CD4-positive, alpha-beta T cell treated with Interleukin-21 for 1 hour (primary cell): ENCODE results near the gene NPHP4.
"Not testable (repeated sequence)": the region's sequence is repeated elsewhere in the genome, so short reads cannot be mapped to it uniquely, and the experiment has no call there.

Experiments
- DNase-seq: peaks from one replicate; pipeline ENCODE4 v3.0.0-alpha.2; 2020

Gene NPHP4

GRCh38 chr1:6023346-6023745 is 31.1 kb upstream of the NPHP4 start:
- no peak for DNase-seq

- no peak for DNase-seq
Measured at GRCh38 chr1:6022193-6022592, 30.0 kb upstream of the NPHP4 start.

GRCh38 chr1:6019166-6019845 is 27.1 kb upstream of the NPHP4 start:
- no peak for DNase-seq

- not testable (repeated sequence) for DNase-seq
Measured at GRCh38 chr1:6017654-6018053, 25.4 kb upstream of the NPHP4 start.

- no peak for DNase-seq
Measured at GRCh38 chr1:6016191-6016865, 24.1 kb upstream of the NPHP4 start.

GRCh38 chr1:6014130-6014999 is 22.1 kb upstream of the NPHP4 start:
- DNase-seq: no peak

- DNase-seq: no peak
Measured at GRCh38 chr1:6013491-6013890, 21.3 kb upstream of the NPHP4 start.

GRCh38 chr1:6012529-6013318 is 20.5 kb upstream of the NPHP4 start:
- DNase-seq: no peak

- DNase-seq: no peak
Measured at GRCh38 chr1:6011946-6012258, 19.7 kb upstream of the NPHP4 start.

- DNase-seq: no peak
Measured at GRCh38 chr1:6011161-6011945, 19.1 kb upstream of the NPHP4 start.

GRCh38 chr1:6010554-6010953 is 18.3 kb upstream of the NPHP4 start:
- DNase-seq: no peak

- DNase-seq: no peak
Measured at GRCh38 chr1:6009120-6010040, 17.2 kb upstream of the NPHP4 start.

GRCh38 chr1:6008696-6009095 is 16.5 kb upstream of the NPHP4 start:
- DNase-seq: no peak

- DNase-seq: no peak
Measured at GRCh38 chr1:6008084-6008415, 15.8 kb upstream of the NPHP4 start.

GRCh38 chr1:6007318-6008083 is 15.3 kb upstream of the NPHP4 start:
- DNase-seq: no peak

GRCh38 chr1:6006882-6007281 is 14.7 kb upstream of the NPHP4 start:
- DNase-seq: no peak

GRCh38 chr1:6005276-6005917 is 13.2 kb upstream of the NPHP4 start:
- no peak for DNase-seq

- no peak for DNase-seq
Measured at GRCh38 chr1:6004412-6005123, 12.3 kb upstream of the NPHP4 start.
